Panc1 (cell line): ENCODE data around the gene VASN.

Experiments
- CTCF ChIP-seq: fragments of 450-650 bp; IDR thresholded peaks from 2 replicates; pipeline ENCODE4 v1.5.1; 2017; ENCODE audit warnings: mild to moderate bottlenecking
- POLR2AphosphoS5 ChIP-seq: IDR thresholded peaks from 2 replicates; pipeline ENCODE4 v1.6.1; 2012; ENCODE audit warnings: mild to moderate bottlenecking, low read depth, low read length, moderate library complexity

GRCh38 chr16:4392382-4393239 lies 21.0 kb downstream of the VASN start:
- TF ChIP-seq CTCF (no peak), POLR2AphosphoS5 (no peak)
